ENCODE results near the gene EVX1. TPM values are rescaled to one million over a fixed set of nuclear protein-coding genes. Genes with fewer than 3 reads are reported as not detected.

Gene EVX1
- total RNA-seq, 1 experiment from 2014 or later, result not detected

DNA sequence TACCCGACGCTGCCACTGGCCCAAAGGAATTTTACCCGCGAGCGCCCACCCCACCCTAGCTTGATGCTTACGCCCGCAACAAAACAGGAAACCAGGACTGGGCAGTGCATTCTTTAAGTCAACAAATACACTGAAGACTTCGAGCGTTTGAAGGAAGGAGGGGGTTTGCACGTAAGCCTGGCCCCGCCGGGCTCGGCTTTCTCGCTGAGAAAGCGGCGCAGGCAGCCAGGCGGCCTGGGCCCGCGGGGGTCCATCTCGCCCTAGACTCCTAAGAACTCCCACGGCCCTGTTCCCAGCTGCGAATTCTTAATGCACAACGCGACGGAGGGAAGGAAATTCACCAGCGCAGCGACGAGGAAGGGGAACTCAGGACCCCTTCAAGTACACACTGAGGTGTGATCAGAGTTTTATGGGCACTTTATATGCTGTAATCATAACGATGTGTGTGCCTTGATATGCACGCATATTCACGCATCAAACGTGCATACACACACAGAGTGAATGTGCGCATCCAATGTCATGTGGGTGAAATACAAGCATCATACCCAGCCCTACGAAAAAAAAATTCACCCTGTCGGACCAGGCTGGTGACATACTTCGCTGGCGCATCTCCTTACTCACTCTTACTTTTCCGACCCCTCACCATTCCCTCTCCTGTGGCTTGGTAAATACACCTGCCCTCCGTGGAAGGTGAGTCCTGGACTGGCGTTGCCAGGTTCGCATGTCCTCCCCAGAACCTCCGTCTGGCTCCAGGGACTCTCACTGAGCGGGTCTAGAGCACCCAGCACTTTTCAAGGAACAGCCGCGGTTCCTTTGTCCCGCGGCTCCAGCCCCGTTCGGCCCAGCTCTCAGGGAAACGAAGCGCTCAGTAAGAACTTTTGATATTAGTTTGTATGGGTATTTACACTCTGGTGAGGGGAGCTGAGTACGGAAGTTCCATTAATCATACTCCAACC lies 37.0 kb upstream of the EVX1 start:
- no peak for DNase-seq (ENCODE audit: low read depth)

DNA sequence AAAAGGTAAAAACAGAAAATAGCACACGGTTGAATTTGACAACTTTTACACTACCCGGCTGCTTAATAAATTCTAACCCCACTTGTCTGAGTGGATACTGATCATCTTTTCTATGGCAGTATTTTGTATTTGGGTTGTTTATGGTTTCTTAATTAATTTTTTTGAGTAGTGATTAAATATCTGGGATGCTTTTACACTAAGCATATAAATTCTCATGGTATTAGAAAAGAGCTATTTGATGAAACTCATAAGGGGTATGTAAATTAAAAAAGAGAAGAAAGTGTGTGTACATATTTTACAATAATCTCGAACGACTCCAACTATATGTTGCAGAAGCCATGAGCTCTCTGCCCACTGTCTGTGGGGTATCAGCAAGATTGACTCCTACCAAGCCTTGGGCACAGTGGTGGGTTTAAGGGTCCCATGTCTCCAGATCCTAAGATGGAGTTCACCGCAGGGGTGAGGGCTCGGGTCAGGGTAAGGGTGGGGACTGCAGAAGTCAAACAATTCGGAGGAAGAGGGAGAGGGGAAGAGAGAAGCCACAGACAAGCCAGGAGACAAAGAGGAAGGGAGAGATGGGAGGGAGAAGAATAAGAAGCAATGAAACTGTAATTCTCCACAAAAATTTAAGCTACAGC lies 35.1 kb upstream of the EVX1 start:
- DNase-seq (ENCODE audit: low read depth), result no peak

DNA sequence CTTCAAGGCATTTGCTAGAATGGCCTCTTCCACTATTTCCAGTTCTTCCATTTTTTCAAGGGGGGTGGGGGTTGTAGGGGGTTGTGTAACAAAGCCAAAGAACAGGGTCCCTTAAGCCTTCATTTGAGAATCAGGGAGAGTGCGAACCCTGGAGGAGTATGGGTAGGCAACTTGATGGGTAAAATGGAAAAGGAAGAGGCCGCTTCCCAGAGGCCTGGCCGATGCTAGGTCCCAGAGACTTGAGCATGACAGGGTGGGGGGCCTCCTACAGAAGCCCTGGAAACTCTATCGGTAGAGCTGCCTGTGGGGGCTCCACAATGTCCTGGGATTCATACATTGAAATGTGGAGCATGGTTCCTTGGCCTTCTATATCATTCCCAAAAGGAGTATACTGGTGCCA lies 33.6 kb upstream of the EVX1 start:
- DNase-seq (ENCODE audit: low read depth), result no peak

DNA sequence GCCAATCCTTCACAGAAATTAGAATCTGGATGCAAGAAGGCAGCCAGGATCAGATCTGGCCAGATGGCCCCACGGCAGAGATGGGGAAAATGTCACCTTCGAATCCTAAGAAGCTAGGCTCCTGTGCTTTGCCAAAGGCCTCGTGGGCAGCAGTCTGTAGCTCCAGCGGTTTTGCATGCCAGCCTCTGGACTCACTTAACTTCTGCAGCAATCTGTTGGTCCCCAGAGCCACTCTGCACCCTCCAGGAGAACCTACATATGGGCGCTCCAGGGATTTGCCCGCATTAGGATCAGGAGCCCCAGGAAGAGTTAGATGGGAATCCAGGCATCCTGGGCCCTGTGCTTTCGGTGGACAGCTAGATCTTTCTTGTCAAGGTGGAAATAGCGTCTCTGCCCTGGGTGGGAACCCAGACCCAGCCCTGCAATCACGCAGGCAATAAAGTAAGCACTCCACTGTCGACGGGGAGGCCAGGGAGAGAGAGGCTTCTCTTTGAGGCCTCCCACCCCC lies 32.6 kb upstream of the EVX1 start:
- DNase-seq (ENCODE audit: low read depth), result no peak

- DNase-seq (ENCODE audit: low read depth), result no peak
These were observed 32.0 kb upstream of the EVX1 start for GRCh38 chr7:27210441-27211083.

- DNase-seq (ENCODE audit: low read depth), result no peak
These were observed 31.5 kb upstream of the EVX1 start for GRCh38 chr7:27211084-27211446.

DNA sequence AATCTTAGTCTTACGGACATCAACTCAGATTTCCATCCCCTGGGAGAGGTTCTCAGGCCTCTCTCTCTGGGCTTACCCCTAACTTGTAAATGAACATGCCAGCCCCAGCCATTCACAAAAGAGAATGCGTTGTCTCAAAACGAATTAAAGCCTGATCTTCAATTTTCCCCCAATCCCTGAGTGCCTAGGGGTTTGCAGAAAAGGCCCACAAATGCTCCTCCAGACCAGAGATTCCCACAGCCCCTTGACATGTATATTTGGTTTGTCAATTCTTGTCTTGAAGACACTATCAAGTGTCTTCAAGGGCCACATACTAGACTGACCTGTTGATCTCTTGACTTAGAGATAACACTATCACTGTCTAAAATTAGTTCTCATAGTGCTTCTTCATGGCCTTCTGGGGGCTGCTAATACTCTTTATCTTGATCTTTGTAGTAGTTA lies 30.8 kb upstream of the EVX1 start:
- DNase-seq (ENCODE audit: low read depth), result no peak

- DNase-seq (ENCODE audit: low read depth), result no peak
These were observed 29.8 kb upstream of the EVX1 start for GRCh38 chr7:27212497-27213432.

GRCh38 chr7:27213433-27214238 lies 29.0 kb upstream of the EVX1 start:
- DNase-seq (ENCODE audit: low read depth), result no peak

- DNase-seq (ENCODE audit: low read depth), result no peak
These were observed 28.2 kb upstream of the EVX1 start for GRCh38 chr7:27214239-27214950.

DNA sequence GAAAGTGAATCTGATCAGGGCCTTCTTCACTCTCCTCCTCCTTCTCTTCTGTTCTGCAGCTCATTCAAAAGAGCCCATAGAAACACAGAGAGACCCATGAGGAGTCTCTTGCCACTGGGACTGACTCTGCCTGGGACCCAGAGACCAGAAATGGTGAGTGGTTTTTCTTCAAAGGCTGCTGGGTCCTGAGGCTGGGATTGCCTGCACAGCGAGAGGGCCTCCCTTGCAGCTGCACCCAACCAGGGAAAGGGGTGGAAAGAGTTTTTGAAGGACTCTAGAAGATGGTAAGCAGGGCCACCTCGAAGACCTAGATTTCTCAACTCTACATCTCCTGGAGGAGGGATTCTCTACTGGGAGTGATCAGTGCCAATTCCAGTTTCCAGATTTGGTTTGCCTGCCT lies 27.2 kb upstream of the EVX1 start:
- no peak for DNase-seq (ENCODE audit: low read depth)

DNA sequence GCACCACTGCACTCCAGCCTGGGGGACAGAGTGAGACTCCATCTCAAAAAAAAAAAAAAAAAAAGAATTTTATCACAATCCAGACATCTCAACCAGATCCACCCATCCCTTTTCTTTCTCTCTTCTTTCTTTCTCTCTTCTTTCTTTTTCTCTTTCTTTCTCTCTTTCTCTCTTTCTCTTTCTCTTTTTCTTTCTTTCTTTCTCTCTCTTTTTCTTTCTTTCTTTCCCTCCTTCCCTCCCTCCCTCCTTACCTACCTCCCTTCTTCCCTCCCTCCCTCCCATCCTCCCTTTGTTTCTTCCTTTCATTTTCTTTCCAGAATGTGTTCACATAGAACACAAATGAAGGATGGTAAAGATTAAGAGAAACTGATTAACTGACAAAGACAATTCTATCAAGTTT lies 24.7 kb upstream of the EVX1 start:
- no peak for DNase-seq (ENCODE audit: low read depth)

DNA sequence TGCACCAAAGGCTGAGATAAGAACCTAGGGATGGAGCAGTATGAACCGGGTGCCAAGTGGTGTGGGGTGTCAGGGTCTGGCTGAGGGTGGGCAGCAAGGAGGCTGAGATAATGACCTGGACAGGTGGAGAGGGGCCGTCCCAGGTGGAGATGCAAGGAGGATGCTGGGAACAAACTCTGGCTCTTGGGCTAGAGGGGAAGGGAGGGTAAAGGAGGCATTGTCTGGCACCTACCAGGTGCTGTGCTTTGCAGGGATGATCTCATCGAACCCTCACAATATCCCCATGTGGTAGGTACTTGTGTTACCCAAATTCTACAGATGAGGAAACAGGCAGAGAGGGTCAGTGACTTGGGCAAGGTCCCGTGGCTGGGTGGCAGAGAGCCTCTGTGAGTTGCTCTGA lies 22.8 kb upstream of the EVX1 start:
- DNase-seq (ENCODE audit: low read depth), result no peak

GRCh38 chr7:27220440-27220955 lies 22.1 kb upstream of the EVX1 start:
- no peak for DNase-seq (ENCODE audit: low read depth)

- DNase-seq (ENCODE audit: low read depth), result no peak
These were observed 21.3 kb upstream of the EVX1 start for GRCh38 chr7:27221201-27221797.

DNA sequence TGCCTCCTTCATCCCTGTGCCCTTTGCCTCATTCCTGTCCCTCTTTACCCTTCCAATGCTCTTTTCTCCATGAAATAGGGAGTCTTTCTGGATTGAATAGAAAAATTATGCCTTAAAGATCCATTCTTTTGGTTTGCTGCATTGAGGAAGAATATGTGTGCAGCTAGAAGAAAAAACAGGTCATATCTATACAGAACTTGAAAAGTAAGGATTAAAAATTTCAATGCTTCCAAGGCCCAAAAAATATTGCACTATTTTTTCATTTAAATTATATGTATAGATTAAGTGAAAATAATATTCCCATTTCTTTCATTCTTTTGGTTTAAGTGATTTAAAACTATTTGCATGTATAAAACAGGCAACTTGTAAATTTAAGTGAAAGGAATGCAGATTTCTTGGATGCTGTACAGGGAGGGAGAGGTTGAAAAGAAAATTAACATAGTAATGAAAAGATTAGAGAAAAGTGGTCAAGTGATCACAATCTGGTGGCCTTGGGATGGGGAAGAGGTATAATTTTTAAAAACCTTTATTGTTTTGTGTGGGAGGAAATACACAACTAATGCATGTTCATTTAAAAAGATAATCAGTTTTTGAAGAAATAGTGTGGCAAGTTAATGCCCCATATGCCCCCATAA lies 18.5 kb upstream of the EVX1 start:
- no peak for DNase-seq (ENCODE audit: low read depth)

DNA sequence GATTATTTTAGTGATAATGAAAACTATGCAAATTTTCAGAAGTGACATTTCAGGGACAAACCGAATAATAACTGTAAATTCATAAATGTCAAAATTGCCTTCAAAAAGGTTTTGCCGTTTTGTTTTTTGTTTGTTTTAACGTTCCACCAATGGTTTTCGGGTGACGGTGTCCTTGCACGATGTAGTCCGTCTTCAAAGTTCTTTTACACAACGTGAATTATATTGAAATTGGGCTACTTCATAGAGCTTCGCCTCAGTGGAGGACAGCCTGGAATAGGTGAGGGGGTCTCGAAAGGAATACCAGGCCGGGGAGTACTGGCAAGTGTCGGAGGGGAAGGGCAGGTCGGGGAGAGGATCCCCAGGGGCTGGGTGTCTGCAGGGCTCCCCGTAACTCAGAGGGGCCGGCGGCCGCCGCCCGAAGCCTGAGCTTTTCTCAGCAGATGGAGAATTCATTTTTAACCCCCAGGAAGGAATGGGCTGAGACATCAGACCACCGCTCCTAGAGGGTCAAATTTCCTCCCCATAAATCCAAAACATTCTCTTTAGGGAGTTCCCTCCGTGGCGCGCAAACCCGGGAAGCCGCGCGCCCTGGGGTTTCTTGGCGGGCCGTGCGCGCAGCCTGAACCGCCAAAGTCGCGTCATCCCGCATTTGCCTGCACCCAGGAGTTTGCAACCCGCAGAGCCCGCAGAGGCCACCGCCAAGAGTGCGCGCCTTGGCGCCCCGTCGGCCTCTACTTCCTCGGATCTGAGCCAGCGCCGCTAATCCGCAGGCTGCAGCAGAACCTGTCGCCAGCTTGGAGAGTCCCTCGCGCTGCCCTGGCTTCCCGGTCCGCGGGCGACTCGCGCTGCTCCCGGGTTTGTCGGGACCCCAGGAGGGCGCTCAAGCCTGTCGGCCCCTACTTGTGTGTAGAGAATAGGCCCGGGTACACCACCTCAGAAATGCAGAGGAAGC lies 17.3 kb upstream of the EVX1 start:
- no peak for DNase-seq (ENCODE audit: low read depth)

Measured in LHCN-M2 (cell line).